ENCODE measurements around the gene HTRA1. TPM values are rescaled to one million over a fixed set of nuclear protein-coding genes. Genes with fewer than 3 reads are reported as not detected.

Gene HTRA1
- total RNA-seq, 2 donors from 2014 or later: 29.3 to 36.6 TPM

GRCh38 chr10:122541541-122542002 is 80.2 kb downstream of the HTRA1 start:
- Histone ChIP-seq H3K4me1 (peaks cover 8% of the 10 kb centered on the region), H3K4me3 (no peak overlapping the region), H3K27ac (peak overlapping the region in 2 of 4 donors; percentile 53 to 57), H3K27me3 (no peaks in the 10 kb centered on the region), H3K9me3 (no peaks in the 10 kb centered on the region), H3K36me3 (replicated peaks in 1 of 2; ENCODE audit: insufficient read depth in 1 of 2, low read depth in 2 of 2) (no peaks in the 10 kb centered on the region)
- intact Hi-C loops (cut with DNase I): no loop called here
- ATAC-seq: peak; percentile 81
- no peak for TF ChIP-seq POLR2A (IDR thresholded peaks at IDR 0.05)
- TF ChIP-seq CTCF (IDR thresholded peaks at IDR 0.05): no peak
- peak in 1 of 4 donors; percentile 23 for DNase-seq
- WGBS, 2 donors: 17 to 21% methylated on average over 4 of the region's 4 CpGs

- TF ChIP-seq POLR2A (IDR thresholded peaks at IDR 0.05) (no peak), CTCF (IDR thresholded peaks at IDR 0.05) (no peak)
- ATAC-seq: no peak
- intact Hi-C loops (cut with DNase I): no loop called here
Measured at GRCh38 chr10:122543676-122544445, 82.5 kb downstream of the HTRA1 start.

GRCh38 chr10:122544493-122544892 is 83.1 kb downstream of the HTRA1 start:
- H3K27me3 ChIP-seq: no peaks in the 10 kb centered on the region
- peaks cover 8% of the 10 kb centered on the region for H3K4me1 ChIP-seq
- no peak overlapping the region for H3K4me3 ChIP-seq
- no peak overlapping the region for H3K27ac ChIP-seq
- intact Hi-C loops (cut with DNase I): no loop called here
- ATAC-seq (no peak), DNase-seq (no peak)
- no peaks in the 10 kb centered on the region for H3K36me3 ChIP-seq (replicated peaks in 1 of 2; ENCODE audit: insufficient read depth in 1 of 2, low read depth in 2 of 2)
- 74 to 93% methylated on average over 8 of the region's 8 CpGs for WGBS, 2 donors
- TF ChIP-seq POLR2A (IDR thresholded peaks at IDR 0.05) (no peak), CTCF (IDR thresholded peaks at IDR 0.05) (no peak)
- H3K9me3 ChIP-seq: no peaks in the 10 kb centered on the region

More at GRCh38 chr10:122543676-122544445, 82.5 kb downstream of the HTRA1 start:
- Histone ChIP-seq H3K4me3 (no peak overlapping the region), H3K27me3 (no peaks in the 10 kb centered on the region), H3K4me1 (peaks cover 8% of the 10 kb centered on the region), H3K36me3 (replicated peaks in 1 of 2; ENCODE audit: insufficient read depth in 1 of 2, low read depth in 2 of 2) (no peaks in the 10 kb centered on the region), H3K9me3 (no peaks in the 10 kb centered on the region), H3K27ac (no peak overlapping the region)
- 83 to 85% methylated on average over 10 of the region's 10 CpGs for WGBS, 2 donors
- no peak for DNase-seq

GRCh38 chr10:122546242-122546641 is 84.9 kb downstream of the HTRA1 start:
- Histone ChIP-seq H3K4me1 (peaks cover 5% of the 10 kb centered on the region), H3K27ac (no peak overlapping the region), H3K27me3 (no peaks in the 10 kb centered on the region), H3K36me3 (replicated peaks in 1 of 2; ENCODE audit: insufficient read depth in 1 of 2, low read depth in 2 of 2) (no peaks in the 10 kb centered on the region), H3K9me3 (no peaks in the 10 kb centered on the region), H3K4me3 (no peak overlapping the region)
- DNase-seq (no peak), ATAC-seq (no peak)
- intact Hi-C loops (cut with DNase I): no loop called here
- 89 to 91% methylated on average over 8 of the region's 8 CpGs for WGBS, 2 donors
- TF ChIP-seq CTCF (IDR thresholded peaks at IDR 0.05): no peak
- no peak for TF ChIP-seq POLR2A (IDR thresholded peaks at IDR 0.05)
